GM19099 (cell line): ENCODE data around the gene CLPSL2.

Experiments used
- POLR2A ChIP-seq: IDR thresholded peaks from 3 replicates; pipeline ENCODE4 v1.6.1; 2011; ENCODE audit warnings: low read depth; ENCODE audit not compliant: insufficient read length; ENCODE audit errors: extremely low read depth

CLPSL2 gene, protein sequence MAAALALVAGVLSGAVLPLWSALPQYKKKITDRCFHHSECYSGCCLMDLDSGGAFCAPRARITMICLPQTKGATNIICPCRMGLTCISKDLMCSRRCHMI

DNA sequence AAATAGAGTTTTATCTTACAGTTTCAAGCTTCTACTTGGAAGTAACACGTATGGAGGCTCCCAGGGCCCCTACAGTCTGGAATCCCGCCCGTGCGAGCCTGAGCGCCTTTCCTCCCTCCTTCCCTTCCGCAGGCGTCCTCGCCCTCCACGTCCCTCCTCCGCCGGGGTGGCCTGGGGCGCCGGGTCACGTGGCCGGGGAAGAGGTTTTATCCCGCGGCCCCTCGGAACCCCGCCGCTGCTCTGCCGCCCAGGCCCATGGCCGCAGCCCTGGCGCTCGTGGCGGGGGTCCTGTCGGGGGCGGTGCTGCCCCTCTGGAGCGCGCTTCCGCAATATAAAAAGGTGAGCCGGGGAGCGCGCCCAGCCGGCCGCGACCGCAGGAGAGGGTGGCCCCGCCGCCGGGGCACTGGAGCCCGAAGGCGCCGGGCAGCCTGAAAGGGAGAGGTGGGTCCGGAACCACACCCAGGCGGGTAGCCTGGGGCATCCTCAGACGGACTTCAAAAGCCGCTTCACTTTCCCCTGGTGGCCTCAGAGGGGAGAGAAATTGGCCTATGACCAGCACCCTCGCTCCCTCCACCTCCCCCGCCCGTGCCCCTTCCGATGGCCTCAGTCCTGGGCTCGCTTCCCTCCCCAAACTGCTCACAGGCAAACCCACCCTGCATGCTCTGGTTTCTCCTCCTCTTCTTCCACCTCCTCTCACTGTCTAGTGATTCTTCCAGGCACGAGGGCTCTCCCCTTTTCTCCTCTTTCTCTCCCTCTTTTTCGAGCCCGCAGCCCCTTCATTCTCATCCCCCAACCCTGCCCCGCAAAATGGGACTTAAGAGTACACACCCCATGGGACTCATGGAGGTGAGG, at the start of gene CLPSL2:
Gene CLPSL2 (plus strand): TSS at position 235 of the 852 bp plus-strand sequence. CDS start 21 bp downstream, at position 256.
- TF ChIP-seq POLR2A = no peak

DNA sequence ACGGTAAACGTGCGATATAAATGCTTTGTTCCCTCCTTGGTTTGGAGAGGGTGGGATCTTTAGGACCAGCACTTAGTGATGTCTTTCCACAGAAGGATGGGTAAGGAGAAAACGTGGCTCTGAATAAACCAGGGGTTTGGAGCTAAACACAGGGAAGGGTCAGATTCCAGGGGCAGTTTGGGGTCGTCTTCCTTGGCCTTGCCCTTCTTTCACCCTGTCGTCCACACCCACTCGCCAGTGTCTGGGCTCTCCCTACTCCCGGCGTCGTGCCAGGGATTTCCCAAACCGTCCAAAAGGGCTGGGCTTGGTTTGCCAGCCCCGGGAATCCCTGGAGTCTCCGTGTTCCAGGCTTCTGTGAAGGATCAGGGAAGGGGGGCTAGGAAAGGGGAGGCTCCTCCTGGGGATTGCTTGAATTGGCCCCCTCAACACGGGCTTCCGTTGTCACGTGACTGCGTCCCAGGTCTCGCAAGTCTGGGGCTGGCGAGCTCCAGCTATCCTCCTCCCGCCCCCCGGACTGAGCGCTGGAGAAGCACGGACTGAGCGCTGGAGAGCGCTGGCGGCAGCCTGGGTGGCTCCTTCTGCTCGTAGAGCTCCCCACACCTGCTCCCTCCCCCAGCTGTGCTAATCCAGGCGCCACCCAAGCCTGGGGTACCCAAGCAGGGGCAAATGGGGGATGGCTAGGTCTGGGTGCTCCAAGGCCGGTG, 49.0 kb upstream of the CLPSL2 start:
- TF ChIP-seq POLR2A = no peak

DNA sequence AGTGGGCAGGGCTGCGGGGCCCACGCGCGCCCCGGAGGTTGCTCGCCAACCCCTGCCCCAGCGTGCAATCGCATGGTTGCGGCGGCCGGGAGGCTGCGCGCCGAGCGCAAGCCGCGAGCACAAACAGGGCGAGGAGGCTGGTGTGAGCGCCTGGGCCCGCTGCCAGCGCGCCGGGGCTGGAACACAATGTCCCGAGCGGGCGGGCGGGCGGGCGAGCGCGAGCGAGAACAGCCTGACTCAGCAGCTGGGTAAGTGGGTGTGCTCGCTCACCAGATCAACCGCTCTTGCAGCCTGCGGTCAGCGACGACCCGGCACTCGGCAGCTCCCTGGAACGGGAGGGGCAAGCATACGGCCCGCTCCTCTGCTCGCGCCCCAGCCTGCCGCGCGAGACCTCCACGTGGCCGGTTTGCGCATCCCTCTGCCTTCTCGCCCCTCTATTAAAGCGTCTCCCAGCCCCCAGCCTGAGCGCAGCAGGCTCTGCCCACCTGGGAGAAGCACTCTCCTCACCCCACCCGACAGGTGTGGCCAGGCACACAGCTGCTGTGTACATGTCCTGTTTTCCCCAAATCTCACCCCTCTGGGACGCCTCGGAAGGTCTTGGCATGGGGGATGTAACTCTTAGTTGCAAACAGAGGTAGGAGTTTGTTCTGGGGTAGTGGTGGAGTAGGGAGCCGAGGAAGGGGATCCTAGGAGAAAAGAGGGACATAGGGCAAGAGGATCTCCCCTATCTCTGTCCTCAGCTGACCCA, 48.3 kb upstream of the CLPSL2 start:
- peak; percentile 44 for TF ChIP-seq POLR2A

DNA sequence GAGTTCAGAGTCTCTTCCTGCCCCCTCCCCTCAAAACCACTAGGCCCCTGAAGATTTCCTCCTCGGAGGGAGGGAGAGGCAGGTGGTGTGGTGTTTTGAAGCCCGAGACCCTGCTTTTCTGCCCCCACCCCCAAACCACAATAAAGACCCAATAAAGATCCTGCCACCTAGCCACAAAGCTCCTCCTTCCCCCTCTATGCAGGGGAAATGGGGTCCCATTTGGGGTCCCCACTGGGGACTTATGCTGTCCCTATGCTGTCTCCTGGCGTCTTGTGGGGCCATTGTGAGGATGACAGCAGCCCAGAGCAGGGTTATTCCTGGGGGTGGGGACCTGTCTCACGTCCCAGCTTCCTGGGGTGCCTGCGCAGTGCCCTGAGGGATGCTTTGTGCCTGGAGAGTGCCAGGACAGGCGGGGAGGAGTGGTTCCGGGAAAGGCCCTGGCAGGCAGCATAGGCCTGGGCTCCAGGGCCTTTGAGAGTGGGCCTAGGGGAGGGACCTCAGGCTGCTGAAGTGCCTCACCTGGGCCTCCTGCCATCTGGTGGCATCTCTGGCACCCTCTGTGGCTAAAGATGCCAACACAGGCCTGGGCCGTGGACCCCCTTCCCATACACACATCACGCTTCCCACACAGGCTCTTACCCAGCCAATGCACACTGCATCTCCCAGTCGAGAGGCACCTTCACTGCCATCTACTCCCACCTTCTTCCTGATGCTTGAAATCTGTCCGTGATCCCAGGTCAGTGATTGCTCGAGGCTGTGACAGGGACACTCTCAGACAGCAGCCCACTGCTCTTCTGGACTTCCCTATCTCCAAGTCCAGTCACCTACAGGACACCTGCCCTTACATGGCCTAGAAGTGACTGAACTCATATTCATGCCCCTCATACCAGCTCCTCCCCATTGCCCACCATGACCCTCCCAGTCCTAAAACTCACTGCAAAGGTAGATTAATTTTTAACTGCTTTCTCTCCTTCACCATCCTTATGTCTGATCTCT, 47.4 kb upstream of the CLPSL2 start:
- no peak for TF ChIP-seq POLR2A

DNA sequence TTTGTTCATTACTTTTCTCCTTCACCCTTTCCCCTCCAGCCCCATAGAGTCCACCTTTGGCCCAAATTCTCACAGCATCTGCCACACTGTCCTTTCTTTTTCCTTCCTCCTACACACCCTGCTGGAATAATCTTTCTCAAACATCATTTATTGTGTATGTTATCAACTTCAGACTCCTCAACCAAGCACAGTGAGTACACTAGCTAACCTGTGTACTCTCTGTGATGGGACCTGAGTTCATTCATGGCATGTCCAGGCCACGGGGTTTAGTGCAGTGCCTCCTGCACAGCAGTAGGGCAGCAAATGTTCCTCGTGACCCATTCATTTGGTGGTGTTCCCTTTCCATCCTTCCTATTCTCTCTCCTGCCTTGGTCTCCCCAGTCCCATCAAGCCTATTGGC, 46.7 kb upstream of the CLPSL2 start:
- no peak for TF ChIP-seq POLR2A

DNA sequence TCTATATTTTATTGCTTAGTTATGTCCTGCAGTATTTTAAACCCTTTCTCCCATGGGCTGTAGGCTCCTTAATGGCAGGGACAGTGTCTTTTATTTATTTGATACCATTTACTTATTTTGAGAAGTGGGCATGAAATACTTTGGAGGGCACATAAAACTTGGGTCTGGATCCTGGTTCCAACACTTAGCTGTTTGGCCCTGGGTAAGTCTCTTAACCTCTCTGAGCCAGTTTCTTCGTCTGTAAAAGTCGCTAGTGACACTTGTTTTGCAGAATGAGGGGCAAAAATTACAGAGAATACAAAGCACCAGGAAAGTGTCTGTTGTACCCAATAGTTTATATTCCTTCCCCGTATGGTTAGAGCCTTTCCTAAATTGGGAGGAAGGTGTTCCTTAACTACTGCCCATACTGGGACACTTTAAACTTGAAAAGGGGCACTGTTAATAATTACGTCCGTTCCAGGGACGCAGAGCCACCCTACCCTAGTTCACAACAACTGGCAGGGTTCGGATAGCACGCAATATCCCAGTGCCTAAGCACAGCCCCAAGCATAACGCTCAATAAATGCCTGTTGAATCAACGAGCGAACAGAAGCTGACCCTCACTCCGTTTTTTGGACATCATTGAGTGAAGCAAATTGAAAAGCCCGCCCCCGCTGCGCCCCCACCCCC, 45.5 kb upstream of the CLPSL2 start:
- TF ChIP-seq POLR2A = no peak

DNA sequence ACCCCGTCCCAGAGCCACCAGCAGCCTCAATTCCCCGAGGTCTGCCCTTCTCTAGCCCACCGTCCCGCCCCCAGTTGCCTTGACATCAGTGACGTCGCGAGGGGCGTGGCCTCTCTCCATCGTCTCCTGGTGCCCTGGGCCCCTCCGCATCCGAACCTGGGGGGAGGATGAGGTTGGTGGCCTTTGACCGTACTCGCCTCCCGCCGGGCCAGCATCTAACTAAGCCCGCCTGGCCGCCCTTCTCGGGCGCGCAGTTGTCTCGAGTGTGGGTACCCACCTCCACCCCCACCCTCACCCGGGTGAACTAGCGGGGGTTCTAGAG, 45.0 kb upstream of the CLPSL2 start:
- peak; percentile 76 for TF ChIP-seq POLR2A

DNA sequence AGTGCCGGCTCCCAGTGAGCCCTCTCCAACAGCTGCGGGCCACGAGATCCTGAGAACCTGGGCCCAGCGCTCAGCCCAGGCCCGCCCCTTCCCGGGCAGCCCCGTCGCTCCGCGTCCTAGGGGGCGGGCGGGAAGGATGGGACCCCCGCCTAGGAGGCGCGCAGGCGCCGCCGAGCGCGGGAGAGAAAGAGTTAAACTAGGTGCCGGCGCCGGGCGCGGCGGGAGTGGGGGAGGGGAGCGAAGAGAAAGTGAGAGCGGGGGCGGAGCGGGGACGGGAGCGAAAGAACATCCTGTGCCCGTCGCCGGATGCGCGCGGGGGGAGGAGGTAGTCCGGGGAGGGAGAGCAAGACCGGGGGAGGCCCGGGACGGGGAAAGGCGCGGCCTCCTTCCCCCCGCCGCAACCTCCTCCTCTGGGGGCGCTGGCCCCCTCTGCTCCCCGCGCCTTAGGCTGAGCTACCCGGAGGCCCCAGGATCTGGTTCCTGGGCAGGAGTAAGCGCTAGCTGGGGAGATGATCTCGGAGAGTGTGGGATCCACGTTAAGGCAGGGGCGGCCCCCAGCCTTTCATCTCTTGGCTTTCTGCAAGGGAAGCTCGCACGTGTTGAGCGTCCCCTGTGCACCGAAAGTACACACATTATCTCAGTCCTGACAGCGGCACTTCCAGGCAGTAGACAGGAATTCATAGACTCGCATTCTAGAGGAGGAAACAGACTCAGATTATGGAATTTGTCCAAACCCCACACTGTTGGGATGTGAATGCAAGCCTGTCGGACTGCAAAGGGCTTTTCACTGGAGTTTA, 44.5 kb upstream of the CLPSL2 start:
- peak; percentile 60 for TF ChIP-seq POLR2A

DNA sequence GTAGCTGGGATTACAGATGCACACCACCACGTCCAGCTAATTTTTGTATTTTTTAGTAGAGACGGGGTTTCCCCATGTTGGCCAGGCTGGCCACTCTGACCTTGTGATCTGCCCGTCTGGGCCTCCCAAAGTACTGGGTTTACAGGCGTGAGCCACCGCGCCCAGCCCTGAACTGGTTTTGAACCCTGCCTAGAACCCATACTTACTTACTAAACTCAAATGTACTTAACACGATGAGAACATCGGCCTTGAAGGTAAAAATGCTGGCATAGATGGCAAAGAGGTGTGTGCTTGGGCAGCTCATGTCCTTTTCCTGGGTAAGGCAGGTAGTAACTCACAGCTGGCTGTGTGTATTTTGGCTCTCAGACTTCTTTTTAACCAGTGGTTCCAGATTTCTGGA, 42.8 kb upstream of the CLPSL2 start:
- TF ChIP-seq POLR2A = no peak

DNA sequence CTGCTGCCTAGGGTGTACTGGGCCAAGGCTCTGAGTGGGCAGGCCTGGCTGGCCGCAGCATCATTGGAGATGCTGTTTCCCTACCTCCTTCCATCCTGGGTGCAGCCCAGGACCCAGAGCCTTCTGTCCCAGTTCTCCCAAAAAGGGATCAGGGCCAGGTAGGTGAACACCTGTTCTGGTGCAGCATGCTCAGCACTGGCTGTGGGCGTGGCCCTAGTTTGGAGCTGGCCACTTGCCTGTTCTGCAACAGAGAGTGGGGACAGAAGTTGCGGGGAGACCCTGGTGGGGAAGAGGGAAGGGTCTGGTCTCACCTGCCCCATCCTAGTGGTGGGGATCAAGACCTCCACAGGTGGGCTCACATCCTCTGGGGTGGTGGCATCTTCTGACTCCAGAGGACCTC, 40.9 kb upstream of the CLPSL2 start:
- TF ChIP-seq POLR2A = no peak

DNA sequence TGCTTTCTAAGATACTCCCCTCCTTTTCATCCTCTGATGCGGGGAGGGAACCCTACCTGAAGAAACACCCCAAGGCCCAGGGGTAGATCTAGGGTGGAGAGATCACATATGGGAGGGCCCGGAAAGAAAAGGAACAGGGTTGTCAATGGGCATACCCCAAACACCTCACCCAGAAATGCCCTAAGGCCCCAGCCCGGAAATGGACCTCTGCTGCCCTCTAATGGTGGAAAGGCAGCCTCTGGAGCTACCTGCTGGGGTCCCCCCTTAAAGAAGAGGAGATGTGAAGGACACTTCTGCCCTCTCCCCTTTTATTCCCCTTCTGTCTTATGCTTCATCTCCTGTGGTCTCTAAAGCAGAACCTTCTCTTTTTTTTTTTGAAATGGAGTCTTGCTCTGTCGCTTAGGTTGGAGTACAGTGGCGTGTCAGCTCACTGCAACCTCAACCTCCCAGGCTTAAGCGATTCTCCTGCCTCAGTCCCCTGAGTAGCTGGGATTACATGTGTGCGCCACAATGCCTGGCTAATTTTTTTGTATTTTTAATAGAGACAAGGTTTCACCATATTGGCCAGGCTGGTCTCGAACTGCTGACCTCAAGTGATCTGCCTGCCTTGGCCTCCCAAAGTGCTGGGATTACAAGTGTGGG, 40.0 kb upstream of the CLPSL2 start:
- no peak for TF ChIP-seq POLR2A

DNA sequence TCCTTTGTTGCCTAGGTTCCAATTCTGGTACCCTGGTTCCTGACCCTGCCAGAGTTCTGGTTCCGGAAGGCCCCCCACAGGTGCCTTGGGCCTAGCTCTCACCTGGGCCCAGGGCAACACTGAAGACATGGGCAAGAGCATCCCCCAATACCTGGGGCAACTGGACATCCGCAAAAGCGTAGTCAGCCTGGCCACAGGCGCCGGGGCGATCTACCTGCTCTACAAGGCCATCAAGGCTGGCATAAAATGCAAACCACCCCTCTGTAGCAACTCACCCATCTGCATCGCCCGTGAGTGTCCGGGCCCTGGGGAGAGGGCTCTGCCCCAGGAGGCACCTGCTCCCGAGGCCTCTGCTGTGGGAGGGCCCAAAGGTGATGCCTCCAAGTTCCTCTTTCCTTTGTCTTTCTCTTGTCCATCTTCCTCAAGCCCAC, 39.4 kb upstream of the CLPSL2 start, which contains the start of gene ARMC12:
Gene ARMC12 (plus strand): TSS at position 51 of the 431 bp plus-strand sequence. CDS start 77 bp downstream, at position 128.
- no peak for TF ChIP-seq POLR2A
